ENCODE results near the gene VSTM1. TPM values are rescaled to one million over a fixed set of nuclear protein-coding genes. Genes with fewer than 3 reads are reported as not detected.
"Not testable (repeated sequence)": the region's sequence is repeated elsewhere in the genome, so short reads cannot be mapped to it uniquely, and the experiment has no call there.

VSTM1 gene
- total and polyA plus RNA-seq, 2 donors (not counting 3 experiments of a cell fraction or from before 2014, with no cell fraction given), result not detected

DNA sequence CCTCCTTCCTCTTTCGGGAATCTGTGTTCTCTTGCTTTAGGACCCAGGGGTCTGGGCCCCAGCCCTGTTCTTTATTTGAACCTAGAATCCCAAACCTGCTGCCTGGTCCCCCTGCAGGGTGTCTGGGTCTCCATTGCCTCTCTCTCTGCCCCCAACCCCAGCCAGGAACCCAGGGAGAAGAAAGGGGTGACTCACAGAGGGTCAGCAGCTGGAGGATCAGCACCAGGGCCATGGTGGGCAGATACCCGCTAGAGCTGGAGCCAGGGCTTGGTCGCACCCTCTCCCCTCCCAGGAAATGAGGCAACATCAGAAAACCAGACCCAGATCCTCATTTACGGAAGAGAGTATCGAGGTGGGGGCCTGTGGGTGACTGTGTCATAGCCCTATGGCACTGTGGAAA lies 36.9 kb upstream of the VSTM1 start, which contains the start of gene OSCAR:
Gene OSCAR (minus strand): TSS at position 243 of the 400 bp plus-strand sequence. CDS start 11 bp downstream, at position 232.
- FAIRE-seq (no peak), DNase-seq (ENCODE audit: low read depth, low spot score) (no peak)
- BruUV-seq (replicated peaks), result no TSS peak
- no peak within 1 kb of the TSS for H3K4me2 ChIP-seq (ENCODE audit: insufficient read depth, low read length)
- dilution Hi-C loops (cut with MboI; ENCODE audit: extremely low pct_ligation_motif_present, low sequenced_read_pairs) (no loop called here), intact Hi-C loops (cut with micrococcal nuclease) (no loop called here)
- no peaks in the 10 kb centered on the region for H3K9me1 ChIP-seq (replicated peaks; ENCODE audit: control insufficient read depth, extremely low read depth, insufficient read depth, low read length)
- peaks cover 8% of the 10 kb centered on the region for H3K79me2 ChIP-seq (ENCODE audit: control insufficient read depth, insufficient read depth, low read length)
- no peak within 1 kb of the TSS for H2AFZ ChIP-seq (ENCODE audit: low read depth, low read length)
- no peaks in the 10 kb centered on the region for H3K4me1 ChIP-seq (ENCODE audit: control insufficient read depth, extremely low read depth, insufficient read depth, low read length)
- POLR2A ChIA-PET, result no interaction called here
- TF ChIP-seq FOS (IDR thresholded peaks at IDR 0.05; ENCODE audit: borderline replicate concordance, insufficient read depth, low read length), result no peak
- TF ChIP-seq POLR2A (IDR thresholded peaks at IDR 0.05; ENCODE audit: low read depth, low read length), result no peak
- TF ChIP-seq POLR2AphosphoS5 (IDR thresholded peaks at IDR 0.05; ENCODE audit: insufficient read depth, low read depth, low read length), result no peak
- no peak for TF ChIP-seq EZH2 (IDR thresholded peaks at IDR 0.05; ENCODE audit: borderline replicate concordance, low read depth, low read length, severe bottlenecking)
- TF ChIP-seq, protein P1, sequence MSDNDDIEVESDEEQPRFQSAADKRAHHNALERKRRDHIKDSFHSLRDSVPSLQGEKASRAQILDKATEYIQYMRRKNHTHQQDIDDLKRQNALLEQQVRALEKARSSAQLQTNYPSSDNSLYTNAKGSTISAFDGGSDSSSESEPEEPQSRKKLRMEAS (IDR thresholded peaks at IDR 0.05; ENCODE audit: insufficient read depth, insufficient read length), result no peak
- no peak for TF ChIP-seq GATA2 (IDR thresholded peaks at IDR 0.05; ENCODE audit: insufficient read depth, insufficient read length, low read depth, low read length)
- no peak for TF ChIP-seq JUN (IDR thresholded peaks at IDR 0.05; ENCODE audit: borderline replicate concordance, insufficient read depth, insufficient read length, low read depth)
- TF ChIP-seq MYC (IDR thresholded peaks at IDR 0.05; ENCODE audit: low read depth, low read length), result no peak
- TF ChIP-seq, protein P2, sequence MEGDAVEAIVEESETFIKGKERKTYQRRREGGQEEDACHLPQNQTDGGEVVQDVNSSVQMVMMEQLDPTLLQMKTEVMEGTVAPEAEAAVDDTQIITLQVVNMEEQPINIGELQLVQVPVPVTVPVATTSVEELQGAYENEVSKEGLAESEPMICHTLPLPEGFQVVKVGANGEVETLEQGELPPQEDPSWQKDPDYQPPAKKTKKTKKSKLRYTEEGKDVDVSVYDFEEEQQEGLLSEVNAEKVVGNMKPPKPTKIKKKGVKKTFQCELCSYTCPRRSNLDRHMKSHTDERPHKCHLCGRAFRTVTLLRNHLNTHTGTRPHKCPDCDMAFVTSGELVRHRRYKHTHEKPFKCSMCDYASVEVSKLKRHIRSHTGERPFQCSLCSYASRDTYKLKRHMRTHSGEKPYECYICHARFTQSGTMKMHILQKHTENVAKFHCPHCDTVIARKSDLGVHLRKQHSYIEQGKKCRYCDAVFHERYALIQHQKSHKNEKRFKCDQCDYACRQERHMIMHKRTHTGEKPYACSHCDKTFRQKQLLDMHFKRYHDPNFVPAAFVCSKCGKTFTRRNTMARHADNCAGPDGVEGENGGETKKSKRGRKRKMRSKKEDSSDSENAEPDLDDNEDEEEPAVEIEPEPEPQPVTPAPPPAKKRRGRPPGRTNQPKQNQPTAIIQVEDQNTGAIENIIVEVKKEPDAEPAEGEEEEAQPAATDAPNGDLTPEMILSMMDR (IDR thresholded peaks at IDR 0.05; ENCODE audit: extremely low read depth in 1 of 2, insufficient read depth in 1 of 2, low read depth in 1 of 2, low read length in 2 of 2), result no peak
- no peaks in the 10 kb centered on the region for H3K9me3 ChIP-seq (replicated peaks; ENCODE audit: control insufficient read depth, insufficient read depth, low read length)
- H3K36me3 ChIP-seq (ENCODE audit: control insufficient read depth in 2 of 2, extremely low read depth in 1 of 2, insufficient read depth in 2 of 2, low read length in 2 of 2), result peaks cover 0 to 3% of the 10 kb centered on the region in 2 experiments
- no peak within 1 kb of the TSS for H3K4me3 ChIP-seq (replicated peaks in 1 of 3; ENCODE audit: insufficient read depth in 1 of 3, low read depth in 1 of 3, low read length in 3 of 3)
- H3K27me3 ChIP-seq (ENCODE audit: control insufficient read depth in 2 of 2, insufficient read depth in 2 of 2, low read length in 2 of 2), result no peaks in the 10 kb centered on the region
- no peak within 1 kb of the TSS for H3K27ac ChIP-seq (ENCODE audit: insufficient read depth, low read depth, low read length)
- CTCF ChIA-PET, result interaction anchor here (1.4 to 2.4 kb wide), 2 partner anchors 70 to 292 kb away, joined by 3 to 5 read pairs; no protein-coding TSS in a partner anchor
- H4K20me1 ChIP-seq (replicated peaks; ENCODE audit: control insufficient read depth, extremely low read depth, insufficient read depth, low read length), result no peaks in the 10 kb centered on the region
- H3K9ac ChIP-seq (replicated peaks; ENCODE audit: extremely low read depth, insufficient read depth, low read length), result no peak within 1 kb of the TSS

DNA sequence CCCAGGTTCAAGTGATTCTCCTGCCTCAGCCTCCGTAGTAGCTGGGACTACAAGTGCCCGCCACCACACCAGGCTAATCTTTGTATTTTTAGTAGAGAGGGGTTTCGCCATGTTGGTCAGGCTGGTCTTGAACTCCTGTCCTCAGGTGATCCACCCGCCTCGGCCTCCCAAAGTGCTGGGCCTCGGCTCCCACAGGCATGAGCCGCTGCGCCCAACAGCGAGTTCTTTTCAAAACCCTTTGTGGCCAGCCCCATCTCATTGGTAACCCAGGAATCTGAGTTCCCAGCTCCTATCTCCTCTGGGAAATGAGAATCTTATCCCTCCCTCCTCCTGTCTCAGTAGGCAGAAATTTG lies 36.2 kb upstream of the VSTM1 start:
- H3K4me2 ChIP-seq (ENCODE audit: insufficient read depth, low read length); H3K9me3 ChIP-seq (replicated peaks; ENCODE audit: control insufficient read depth, insufficient read depth, low read length); H3K4me3 ChIP-seq (replicated peaks in 1 of 3; ENCODE audit: insufficient read depth in 1 of 3, low read depth in 1 of 3, low read length in 3 of 3); H3K9ac ChIP-seq (replicated peaks; ENCODE audit: extremely low read depth, insufficient read depth, low read length); H3K27ac ChIP-seq (ENCODE audit: insufficient read depth, low read depth, low read length); POLR2A ChIA-PET; dilution Hi-C loops (cut with MboI; ENCODE audit: extremely low pct_ligation_motif_present, low sequenced_read_pairs); BruUV-seq (replicated peaks); H3K4me1 ChIP-seq (ENCODE audit: control insufficient read depth, extremely low read depth, insufficient read depth, low read length); H3K36me3 ChIP-seq (ENCODE audit: control insufficient read depth in 2 of 2, extremely low read depth in 1 of 2, insufficient read depth in 2 of 2, low read length in 2 of 2); H3K79me2 ChIP-seq (ENCODE audit: control insufficient read depth, insufficient read depth, low read length); FAIRE-seq; H3K27me3 ChIP-seq (ENCODE audit: control insufficient read depth in 2 of 2, insufficient read depth in 2 of 2, low read length in 2 of 2); DNase-seq (ENCODE audit: low read depth, low spot score); H2AFZ ChIP-seq (ENCODE audit: low read depth, low read length); H3K9me1 ChIP-seq (replicated peaks; ENCODE audit: control insufficient read depth, extremely low read depth, insufficient read depth, low read length); H4K20me1 ChIP-seq (replicated peaks; ENCODE audit: control insufficient read depth, extremely low read depth, insufficient read depth, low read length): not testable (repeated sequence)
- intact Hi-C loops (cut with micrococcal nuclease), result loop anchor here (5.0 kb wide), 1 partner anchor 193 kb away; the partner anchor contains the start of gene CACNG7
- CTCF ChIA-PET, result interaction anchor here (0.6 to 2.4 kb wide), 3 partner anchors 70 to 291 kb away, joined by 3 to 5 read pairs (median 3); no protein-coding TSS in a partner anchor
